ENCODE results near the gene PIGQ. TPM values are rescaled to one million over a fixed set of nuclear protein-coding genes. Genes with fewer than 3 reads are reported as not detected.

The PIGQ gene
- polyA plus RNA-seq, 2 of the 4 experiments (the other 2 are of a cell fraction) = 13.2 to 31.2 TPM

DNA sequence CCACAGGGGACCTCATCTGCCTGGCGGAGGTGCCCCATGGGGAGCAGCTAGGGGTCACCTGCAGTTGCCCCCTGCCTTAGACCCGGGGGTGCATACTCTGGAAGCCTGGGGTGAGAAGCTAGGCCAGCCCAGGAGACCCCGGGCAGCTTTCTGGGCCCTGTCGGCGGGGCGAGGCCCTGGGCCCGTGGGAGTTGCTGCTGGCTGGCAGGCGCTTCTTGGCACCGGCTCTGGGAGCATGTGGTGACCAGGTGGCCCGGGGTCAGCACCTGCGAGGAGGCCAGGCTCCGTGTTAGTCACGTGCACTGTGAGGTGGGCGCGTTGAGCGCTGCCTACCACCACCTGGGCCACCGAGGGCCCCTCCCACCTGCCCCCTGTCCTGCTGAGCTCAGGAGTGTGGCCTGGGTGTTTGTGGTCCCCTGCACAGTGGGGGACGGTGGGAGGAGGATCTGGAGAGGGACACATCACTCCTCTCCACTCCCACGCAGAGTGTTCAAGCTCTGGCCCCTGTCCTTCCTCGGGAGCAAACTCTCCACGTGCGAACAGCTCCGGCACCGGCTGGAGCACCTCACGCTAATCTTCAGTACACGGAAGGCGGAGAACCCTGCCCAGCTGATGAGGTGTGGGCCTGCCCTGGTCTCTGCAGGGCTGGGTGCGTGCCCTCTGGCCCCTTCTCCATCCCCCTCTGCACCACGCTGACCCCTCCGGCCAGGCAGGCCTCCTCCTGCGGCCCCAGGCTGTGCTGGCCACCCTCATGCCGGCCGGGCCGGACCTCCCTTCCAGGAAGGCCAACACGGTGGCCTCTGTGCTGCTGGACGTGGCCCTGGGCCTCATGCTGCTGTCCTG lies 5.8 kb downstream of the PIGQ start:
- Histone ChIP-seq H3K4me3 (no peak overlapping the region), H3K4me2 (no peak overlapping the region), H3K4me1 (peaks cover 8% of the 10 kb centered on the region; the same call in 2 of the 3 replicates), H3K27ac (no peak overlapping the region), H3K9me3 (no peaks in the 10 kb centered on the region)
- DNase-seq (ENCODE audit: low read depth in 1 of 2, low spot score in 1 of 2) (no peak), ATAC-seq (no peak), FAIRE-seq (no peak)
- 90% methylated on average over 31 of the region's 36 CpGs for WGBS (ENCODE audit: missing lambda C conversion rate)
- CTCF ChIA-PET = interaction anchor here (1.4 to 3.1 kb wide), 4 partner anchors 11 to 82 kb away, joined by 3 to 11 read pairs (median 6); no protein-coding TSS in a partner anchor
- TF ChIP-seq, protein P1, sequence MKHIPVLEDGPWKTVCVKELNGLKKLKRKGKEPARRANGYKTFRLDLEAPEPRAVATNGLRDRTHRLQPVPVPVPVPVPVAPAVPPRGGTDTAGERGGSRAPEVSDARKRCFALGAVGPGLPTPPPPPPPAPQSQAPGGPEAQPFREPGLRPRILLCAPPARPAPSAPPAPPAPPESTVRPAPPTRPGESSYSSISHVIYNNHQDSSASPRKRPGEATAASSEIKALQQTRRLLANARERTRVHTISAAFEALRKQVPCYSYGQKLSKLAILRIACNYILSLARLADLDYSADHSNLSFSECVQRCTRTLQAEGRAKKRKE (CRISPR knock-in tag; IDR thresholded peaks at IDR 0.05; ENCODE audit: low read depth) = no peak
- TF ChIP-seq RAD21 (conservative IDR thresholded peaks at IDR 0.05 in 1 of 2, IDR thresholded peaks at IDR 0.05 in 1 of 2) (no peak), CHD4 (IDR thresholded peaks at IDR 0.05; ENCODE audit: borderline replicate concordance) (no peak), SREBF2 (IDR thresholded peaks at IDR 0.05) (no peak), NFE2L2 (conservative IDR thresholded peaks at IDR 0.05; ENCODE audit: low read length) (no peak), ZFP36 (IDR thresholded peaks at IDR 0.05; ENCODE audit: borderline replicate concordance, partially characterized antibody) (no peak), HOXB13 (CRISPR knock-in tag; IDR thresholded peaks at IDR 0.05; ENCODE audit: low read depth) (no peak), ZC3H11A (IDR thresholded peaks at IDR 0.05) (no peak), HOXB5 (CRISPR knock-in tag; IDR thresholded peaks at IDR 0.05) (no peak), SMC3 (IDR thresholded peaks at IDR 0.05) (no peak), MAFK (IDR thresholded peaks at IDR 0.05; ENCODE audit: partially characterized antibody) (no peak)
- TF ChIP-seq, protein P2, sequence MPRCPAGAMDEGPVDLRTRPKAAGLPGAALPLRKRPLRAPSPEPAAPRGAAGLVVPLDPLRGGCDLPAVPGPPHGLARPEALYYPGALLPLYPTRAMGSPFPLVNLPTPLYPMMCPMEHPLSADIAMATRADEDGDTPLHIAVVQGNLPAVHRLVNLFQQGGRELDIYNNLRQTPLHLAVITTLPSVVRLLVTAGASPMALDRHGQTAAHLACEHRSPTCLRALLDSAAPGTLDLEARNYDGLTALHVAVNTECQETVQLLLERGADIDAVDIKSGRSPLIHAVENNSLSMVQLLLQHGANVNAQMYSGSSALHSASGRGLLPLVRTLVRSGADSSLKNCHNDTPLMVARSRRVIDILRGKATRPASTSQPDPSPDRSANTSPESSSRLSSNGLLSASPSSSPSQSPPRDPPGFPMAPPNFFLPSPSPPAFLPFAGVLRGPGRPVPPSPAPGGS (IDR thresholded peaks at IDR 0.05) = no peak
- TF ChIP-seq, protein P3, sequence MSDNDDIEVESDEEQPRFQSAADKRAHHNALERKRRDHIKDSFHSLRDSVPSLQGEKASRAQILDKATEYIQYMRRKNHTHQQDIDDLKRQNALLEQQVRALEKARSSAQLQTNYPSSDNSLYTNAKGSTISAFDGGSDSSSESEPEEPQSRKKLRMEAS (IDR thresholded peaks at IDR 0.05) = no peak
- TF ChIP-seq, protein P4, sequence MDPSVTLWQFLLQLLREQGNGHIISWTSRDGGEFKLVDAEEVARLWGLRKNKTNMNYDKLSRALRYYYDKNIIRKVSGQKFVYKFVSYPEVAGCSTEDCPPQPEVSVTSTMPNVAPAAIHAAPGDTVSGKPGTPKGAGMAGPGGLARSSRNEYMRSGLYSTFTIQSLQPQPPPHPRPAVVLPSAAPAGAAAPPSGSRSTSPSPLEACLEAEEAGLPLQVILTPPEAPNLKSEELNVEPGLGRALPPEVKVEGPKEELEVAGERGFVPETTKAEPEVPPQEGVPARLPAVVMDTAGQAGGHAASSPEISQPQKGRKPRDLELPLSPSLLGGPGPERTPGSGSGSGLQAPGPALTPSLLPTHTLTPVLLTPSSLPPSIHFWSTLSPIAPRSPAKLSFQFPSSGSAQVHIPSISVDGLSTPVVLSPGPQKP (IDR thresholded peaks at IDR 0.05; ENCODE audit: low read depth, low read length) = no peak
- POLR2A ChIA-PET = no interaction called here

DNA sequence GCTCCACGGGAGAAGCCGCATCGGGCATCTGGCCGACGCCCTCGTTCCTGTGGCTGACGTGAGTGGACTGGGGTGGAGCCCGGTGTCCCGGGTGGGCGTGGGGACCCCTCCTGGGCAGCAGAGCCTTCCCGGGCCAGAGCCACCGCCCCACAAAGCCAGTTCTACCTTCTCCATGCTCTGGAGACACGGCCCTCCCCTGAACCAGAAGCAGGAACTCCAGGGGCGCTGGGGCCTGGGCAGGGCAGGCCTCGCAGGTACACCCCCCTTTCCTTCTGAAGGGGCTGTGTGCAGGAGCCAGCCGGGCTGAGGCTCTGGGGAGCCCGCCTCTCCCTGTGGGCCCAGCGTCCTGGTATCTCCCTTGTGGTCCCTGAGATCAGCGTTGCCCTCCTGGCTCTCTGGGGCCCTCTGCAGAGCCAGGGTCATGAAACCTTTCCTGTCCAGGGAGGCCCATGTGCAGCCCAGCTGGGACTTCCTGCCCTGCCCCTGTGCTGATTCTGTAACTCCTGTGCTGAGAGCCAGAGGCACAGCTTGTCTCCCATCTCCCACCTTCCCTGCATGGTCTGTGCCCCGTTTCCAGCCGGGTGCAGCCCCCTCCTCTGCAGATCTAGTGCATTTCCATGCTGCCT lies 6.5 kb downstream of the PIGQ start:
- H3K4me1 ChIP-seq = peaks cover 6% of the 10 kb centered on the region; the same call in 2 of the 3 replicates
- DNase-seq (ENCODE audit: low read depth in 1 of 2, low spot score in 1 of 2) (no peak), FAIRE-seq (no peak), ATAC-seq (no peak)
- no peak overlapping the region for H3K4me2 ChIP-seq
- ChIA-PET CTCF (interaction anchor here (0.6 to 3.1 kb wide), 7 partner anchors 10 to 165 kb away, joined by 3 to 11 read pairs (median 5); no protein-coding TSS in a partner anchor), POLR2A (no interaction called here)
- 80% methylated on average over 8 of the region's 21 CpGs for WGBS (ENCODE audit: missing lambda C conversion rate)
- no peak overlapping the region for H3K4me3 ChIP-seq
- no peak overlapping the region for H3K27ac ChIP-seq
- H3K9me3 ChIP-seq = no peaks in the 10 kb centered on the region
- TF ChIP-seq, protein P5, sequence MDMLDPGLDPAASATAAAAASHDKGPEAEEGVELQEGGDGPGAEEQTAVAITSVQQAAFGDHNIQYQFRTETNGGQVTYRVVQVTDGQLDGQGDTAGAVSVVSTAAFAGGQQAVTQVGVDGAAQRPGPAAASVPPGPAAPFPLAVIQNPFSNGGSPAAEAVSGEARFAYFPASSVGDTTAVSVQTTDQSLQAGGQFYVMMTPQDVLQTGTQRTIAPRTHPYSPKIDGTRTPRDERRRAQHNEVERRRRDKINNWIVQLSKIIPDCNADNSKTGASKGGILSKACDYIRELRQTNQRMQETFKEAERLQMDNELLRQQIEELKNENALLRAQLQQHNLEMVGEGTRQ (IDR thresholded peaks at IDR 0.05) = no peak
- TF ChIP-seq, protein P6, sequence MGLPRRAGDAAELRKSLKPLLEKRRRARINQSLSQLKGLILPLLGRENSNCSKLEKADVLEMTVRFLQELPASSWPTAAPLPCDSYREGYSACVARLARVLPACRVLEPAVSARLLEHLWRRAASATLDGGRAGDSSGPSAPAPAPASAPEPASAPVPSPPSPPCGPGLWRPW (IDR thresholded peaks at IDR 0.05) = no peak
- TF ChIP-seq CBX8 (IDR thresholded peaks at IDR 0.05) (no peak), FOSB (CRISPR knock-in tag; IDR thresholded peaks at IDR 0.05) (no peak), EP300 (IDR thresholded peaks at IDR 0.05) (no peak), HOXA7 (CRISPR knock-in tag; IDR thresholded peaks at IDR 0.05) (no peak), RAD21 (conservative IDR thresholded peaks at IDR 0.05 in 1 of 2, IDR thresholded peaks at IDR 0.05 in 1 of 2) (no peak), CHD4 (IDR thresholded peaks at IDR 0.05; ENCODE audit: borderline replicate concordance) (no peak), FOXS1 (CRISPR knock-in tag; IDR thresholded peaks at IDR 0.05) (no peak), KDM1A (IDR thresholded peaks at IDR 0.05; ENCODE audit: low read depth) (no peak), CBX2 (IDR thresholded peaks at IDR 0.05; ENCODE audit: borderline replicate concordance, low read depth) (no peak), RARB (CRISPR knock-in tag; IDR thresholded peaks at IDR 0.05) (no peak), RFX5 (IDR thresholded peaks at IDR 0.05) (no peak), TFCP2L1 (CRISPR knock-in tag; IDR thresholded peaks at IDR 0.05) (no peak), CHD2 (IDR thresholded peaks at IDR 0.05; ENCODE audit: low read length, partially characterized antibody) (no peak), MAFK (IDR thresholded peaks at IDR 0.05; ENCODE audit: partially characterized antibody) (no peak)
- TF ChIP-seq, protein P7, sequence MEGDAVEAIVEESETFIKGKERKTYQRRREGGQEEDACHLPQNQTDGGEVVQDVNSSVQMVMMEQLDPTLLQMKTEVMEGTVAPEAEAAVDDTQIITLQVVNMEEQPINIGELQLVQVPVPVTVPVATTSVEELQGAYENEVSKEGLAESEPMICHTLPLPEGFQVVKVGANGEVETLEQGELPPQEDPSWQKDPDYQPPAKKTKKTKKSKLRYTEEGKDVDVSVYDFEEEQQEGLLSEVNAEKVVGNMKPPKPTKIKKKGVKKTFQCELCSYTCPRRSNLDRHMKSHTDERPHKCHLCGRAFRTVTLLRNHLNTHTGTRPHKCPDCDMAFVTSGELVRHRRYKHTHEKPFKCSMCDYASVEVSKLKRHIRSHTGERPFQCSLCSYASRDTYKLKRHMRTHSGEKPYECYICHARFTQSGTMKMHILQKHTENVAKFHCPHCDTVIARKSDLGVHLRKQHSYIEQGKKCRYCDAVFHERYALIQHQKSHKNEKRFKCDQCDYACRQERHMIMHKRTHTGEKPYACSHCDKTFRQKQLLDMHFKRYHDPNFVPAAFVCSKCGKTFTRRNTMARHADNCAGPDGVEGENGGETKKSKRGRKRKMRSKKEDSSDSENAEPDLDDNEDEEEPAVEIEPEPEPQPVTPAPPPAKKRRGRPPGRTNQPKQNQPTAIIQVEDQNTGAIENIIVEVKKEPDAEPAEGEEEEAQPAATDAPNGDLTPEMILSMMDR (IDR thresholded peaks at IDR 0.05) = no peak
- TF ChIP-seq, protein P2 (IDR thresholded peaks at IDR 0.05) = no peak
